Measurements from ENCODE around the gene POLR3E.
A peak's percentile ranks its signal among the peaks of the same experiment; 100 is the strongest.
"Not testable (repeated sequence)": the region's sequence is repeated elsewhere in the genome, so short reads cannot be mapped to it uniquely, and the experiment has no call there.

Gene POLR3E

GRCh38 chr16:22368200-22368826, 71.1 kb downstream of the POLR3E start:
- not testable (repeated sequence) for DNase-seq

- DNase-seq = no peak
Measured at GRCh38 chr16:22369221-22369811, 72.1 kb downstream of the POLR3E start.

DNA sequence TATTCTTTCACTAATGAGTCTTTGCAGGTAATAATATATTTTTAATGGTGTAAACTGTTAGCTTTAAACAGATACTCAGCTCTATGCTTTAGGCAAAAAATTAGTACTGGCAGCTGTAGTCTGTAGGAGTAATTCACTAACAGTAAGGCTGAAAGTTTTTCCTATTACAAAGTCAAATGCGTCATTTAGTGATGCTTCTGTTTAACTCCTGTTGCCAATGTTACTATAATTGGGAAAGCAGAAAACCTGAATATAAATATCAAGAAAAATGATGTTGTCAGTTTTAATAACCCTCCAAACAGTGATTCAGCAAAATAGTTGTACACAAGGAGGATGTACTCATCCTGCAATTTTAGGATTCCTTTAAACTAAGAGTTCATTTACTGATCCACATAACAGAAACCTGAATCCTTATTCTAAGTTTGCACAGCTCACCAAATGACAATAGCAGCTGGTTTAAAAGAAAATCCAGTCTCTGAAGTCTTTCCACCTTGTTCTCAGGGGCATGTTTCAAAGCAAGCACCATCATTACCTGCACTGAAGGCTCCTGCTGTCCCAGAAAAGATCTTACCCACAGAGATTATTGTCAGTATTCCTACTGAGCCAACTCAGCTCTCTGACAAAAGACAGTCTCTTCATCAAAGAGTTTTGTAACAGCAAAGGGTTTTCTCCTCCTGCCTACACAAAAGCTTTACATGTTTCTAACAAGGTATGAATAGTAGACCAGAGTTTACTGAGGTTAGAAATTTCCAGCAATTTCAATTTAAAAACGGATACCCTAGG, 73.0 kb downstream of the POLR3E start:
- no peak for DNase-seq

- no peak for DNase-seq
Measured at GRCh38 chr16:22372882-22373661, 75.9 kb downstream of the POLR3E start.

- DNase-seq = no peak
Measured at GRCh38 chr16:22373662-22374310, 76.6 kb downstream of the POLR3E start.

- DNase-seq = peak; percentile 98
Measured at GRCh38 chr16:22374311-22375116, 77.3 kb downstream of the POLR3E start, which contains the start of gene CDR2. Gene CDR2 (minus strand): TSS chr16:22374619. CDS start chr16:22374309, 310 bp downstream.

- DNase-seq = no peak
Measured at GRCh38 chr16:22375117-22375962, 78.1 kb downstream of the POLR3E start.

DNA sequence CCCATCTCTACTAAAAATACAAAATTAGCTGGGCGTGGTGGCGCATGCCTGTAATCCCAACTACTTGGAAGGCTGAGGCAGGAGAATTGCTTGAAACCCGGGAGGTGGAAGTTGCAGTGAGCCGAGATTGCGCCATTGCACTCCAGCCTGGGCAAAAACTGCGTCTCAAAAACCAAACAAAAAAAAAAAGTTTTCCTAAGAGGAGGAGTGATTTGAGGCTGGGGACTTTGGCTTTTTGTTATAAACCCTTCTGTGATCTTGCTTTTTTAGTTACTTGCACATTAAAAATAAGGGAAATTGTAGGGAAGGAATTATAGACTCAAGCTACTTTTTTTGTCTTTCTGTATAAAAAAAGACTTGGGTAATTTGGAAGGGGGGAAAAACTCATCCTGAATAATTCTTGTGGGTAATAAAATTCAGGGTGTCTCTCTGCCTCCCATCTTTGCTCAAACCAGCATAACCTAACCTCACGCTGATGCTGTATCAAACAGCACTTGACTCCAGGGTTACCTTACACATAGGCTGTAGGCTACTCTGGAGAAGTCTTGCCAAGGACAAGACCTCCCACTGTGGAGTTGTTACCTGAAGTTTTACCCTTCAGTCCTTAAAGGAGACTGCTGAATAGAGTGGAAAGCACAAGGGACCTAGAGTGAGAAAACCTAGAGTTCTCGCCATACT, 78.9 kb downstream of the POLR3E start:
- DNase-seq = no peak

GRCh38 chr16:22379656-22380055, 82.4 kb downstream of the POLR3E start:
- no peak for DNase-seq

- no peak for DNase-seq
Measured at GRCh38 chr16:22380529-22380928, 83.3 kb downstream of the POLR3E start.

DNA sequence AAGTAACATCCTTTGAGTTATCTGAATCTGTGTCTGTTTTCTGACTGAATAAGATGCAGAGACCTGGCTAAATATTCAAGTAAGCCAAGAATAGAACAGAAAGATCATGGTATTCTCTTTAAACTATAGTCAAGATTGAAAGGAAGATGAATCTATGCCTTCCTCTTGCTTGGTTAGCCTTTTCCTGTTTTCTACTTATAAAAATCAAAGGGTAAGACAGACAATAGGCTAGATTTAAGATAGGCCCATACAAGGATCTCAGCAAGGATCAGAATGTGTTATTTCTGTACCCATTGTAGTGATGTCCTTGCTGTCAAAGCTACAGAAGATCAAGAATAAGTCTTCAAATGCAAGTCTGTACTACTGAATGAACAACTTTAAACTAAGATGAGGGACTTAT, 84.2 kb downstream of the POLR3E start:
- no peak for DNase-seq

DNA sequence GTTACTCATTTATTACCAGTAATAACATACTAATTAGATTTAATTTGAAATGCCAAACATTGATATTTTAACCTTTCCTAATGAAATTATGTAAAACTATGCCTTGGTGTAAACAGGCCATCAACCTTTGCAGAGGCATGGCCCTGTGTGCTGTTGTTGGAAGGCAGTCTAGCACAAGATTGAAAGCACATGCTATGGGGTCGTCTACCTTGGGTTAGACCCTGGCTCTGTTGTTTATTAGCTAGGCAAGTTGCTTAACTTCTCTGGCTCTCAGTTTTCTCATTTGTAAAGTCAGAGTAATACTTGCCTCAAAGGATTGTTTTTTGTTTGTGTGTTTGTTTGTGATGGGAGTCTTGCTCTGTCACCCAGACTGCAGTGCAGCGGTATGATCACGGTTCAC, 86.6 kb downstream of the POLR3E start:
- no peak for DNase-seq
